Measurements from ENCODE around the gene GNAO1.
"Not testable (repeated sequence)": the region's sequence is repeated elsewhere in the genome, so short reads cannot be mapped to it uniquely, and the experiment has no call there.

Gene GNAO1

DNA sequence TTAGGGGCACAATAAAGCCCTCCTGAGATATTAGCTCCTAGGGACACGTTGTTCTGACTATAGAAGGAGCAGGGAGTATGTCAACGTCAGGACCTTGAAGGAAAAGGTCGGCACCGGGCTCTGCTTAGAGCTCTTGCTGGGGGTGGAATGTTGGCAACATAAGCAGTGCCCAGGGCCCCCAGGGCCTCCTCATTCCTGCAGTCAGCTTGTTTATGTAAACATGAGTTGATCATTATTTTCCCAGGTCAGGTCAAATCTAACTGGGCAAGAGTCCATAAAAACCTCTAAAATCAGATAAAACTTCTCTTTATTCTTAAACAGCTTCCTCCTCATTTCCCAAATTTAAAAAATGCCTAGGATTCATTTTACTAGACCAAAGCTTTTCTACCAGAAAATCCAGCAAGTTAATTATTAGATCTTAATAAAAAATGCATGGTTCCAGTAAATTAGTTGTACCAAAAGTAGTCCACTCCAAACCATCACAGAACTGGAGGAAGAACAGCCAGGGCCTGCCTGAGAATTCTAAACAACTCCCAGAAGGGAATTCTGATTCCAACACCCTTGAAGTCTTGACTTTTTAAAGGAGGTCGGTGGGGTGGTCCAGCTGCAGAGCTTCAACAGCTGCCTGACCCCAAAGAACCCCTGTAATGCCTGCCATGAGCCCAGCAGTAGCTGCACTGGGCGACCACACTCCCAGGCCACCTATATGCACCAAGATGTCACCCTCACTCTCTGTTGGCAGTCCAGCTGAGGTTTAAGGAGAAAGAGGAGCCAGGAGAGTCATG is 179.8 kb downstream of the GNAO1 start:
- TF ChIP-seq, protein P1, sequence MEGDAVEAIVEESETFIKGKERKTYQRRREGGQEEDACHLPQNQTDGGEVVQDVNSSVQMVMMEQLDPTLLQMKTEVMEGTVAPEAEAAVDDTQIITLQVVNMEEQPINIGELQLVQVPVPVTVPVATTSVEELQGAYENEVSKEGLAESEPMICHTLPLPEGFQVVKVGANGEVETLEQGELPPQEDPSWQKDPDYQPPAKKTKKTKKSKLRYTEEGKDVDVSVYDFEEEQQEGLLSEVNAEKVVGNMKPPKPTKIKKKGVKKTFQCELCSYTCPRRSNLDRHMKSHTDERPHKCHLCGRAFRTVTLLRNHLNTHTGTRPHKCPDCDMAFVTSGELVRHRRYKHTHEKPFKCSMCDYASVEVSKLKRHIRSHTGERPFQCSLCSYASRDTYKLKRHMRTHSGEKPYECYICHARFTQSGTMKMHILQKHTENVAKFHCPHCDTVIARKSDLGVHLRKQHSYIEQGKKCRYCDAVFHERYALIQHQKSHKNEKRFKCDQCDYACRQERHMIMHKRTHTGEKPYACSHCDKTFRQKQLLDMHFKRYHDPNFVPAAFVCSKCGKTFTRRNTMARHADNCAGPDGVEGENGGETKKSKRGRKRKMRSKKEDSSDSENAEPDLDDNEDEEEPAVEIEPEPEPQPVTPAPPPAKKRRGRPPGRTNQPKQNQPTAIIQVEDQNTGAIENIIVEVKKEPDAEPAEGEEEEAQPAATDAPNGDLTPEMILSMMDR (conservative IDR thresholded peaks at IDR 0.05; ENCODE audit: low read depth), result no peak
- DNase-seq (ENCODE audit: low spot score), result no peak
- ChIA-PET CTCF (interaction anchor here (0.6 to 4.4 kb wide), 3 partner anchors 12 to 90 kb away, joined by 3 to 19 read pairs (median 4); no protein-coding TSS in a partner anchor), POLR2A (ENCODE audit: low non-redundant PET) (no interaction called here)
- no peak overlapping the region for H3K27ac ChIP-seq

DNA sequence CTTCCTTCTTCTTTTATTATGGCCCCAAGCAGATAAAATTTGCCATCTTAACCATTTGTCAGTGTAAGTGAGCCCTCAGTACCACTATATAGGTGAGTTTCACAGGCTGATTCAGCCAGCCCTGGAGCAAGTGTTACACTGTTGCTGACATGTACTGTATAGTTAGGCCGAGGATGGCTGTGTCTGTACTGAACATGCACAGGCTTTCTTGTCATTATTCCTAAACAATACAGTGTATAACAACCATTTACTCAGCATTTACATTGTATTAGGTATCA is 180.3 kb downstream of the GNAO1 start:
- ChIA-PET CTCF (interaction anchor here (1.6 to 4.4 kb wide), 2 partner anchors 11 to 16 kb away, joined by 4 to 19 read pairs; no protein-coding TSS in a partner anchor), POLR2A (ENCODE audit: low non-redundant PET) (no interaction called here)
- no peak for DNase-seq (ENCODE audit: low spot score)
- H3K27ac ChIP-seq, result no peak overlapping the region
- TF ChIP-seq, protein P1 (conservative IDR thresholded peaks at IDR 0.05; ENCODE audit: low read depth), result no peak

DNA sequence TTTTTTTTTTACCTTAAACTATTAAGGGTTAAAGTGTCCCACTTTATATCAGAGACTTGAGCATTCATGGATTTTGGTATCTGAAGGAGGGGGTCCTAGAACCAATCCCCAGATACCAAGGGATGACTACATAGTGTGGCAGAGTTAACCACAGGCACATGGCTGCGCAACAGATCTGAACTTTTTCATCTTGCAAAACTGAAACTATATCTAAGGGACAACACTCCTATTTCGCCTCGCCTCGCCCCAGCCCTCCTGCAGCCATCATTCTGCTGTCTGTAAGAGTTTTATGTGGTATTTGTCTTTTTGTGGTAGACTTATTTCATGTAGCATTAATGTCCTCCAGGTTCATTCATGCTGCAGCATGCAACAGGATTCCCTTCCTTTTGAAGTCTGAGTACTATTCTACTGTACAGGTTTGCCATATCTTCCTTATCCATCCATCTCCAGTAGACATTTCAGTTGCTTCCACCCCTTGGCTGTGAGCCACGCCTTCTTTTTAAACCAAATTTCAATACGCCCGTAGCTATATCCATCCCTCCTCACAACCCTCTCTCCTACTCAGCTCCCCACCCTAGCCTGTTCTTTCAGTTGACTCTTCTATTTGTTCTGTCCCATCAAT is 180.8 kb downstream of the GNAO1 start:
- ChIA-PET POLR2A (ENCODE audit: low non-redundant PET) (no interaction called here), CTCF (interaction anchor here (0.5 to 1.6 kb wide), 2 partner anchors 11 to 27 kb away, joined by 4 read pairs; no protein-coding TSS in a partner anchor)
- H3K27ac ChIP-seq, result no peak overlapping the region
- no peak for DNase-seq (ENCODE audit: low spot score)
- TF ChIP-seq, protein P1 (conservative IDR thresholded peaks at IDR 0.05; ENCODE audit: low read depth), result no peak

DNA sequence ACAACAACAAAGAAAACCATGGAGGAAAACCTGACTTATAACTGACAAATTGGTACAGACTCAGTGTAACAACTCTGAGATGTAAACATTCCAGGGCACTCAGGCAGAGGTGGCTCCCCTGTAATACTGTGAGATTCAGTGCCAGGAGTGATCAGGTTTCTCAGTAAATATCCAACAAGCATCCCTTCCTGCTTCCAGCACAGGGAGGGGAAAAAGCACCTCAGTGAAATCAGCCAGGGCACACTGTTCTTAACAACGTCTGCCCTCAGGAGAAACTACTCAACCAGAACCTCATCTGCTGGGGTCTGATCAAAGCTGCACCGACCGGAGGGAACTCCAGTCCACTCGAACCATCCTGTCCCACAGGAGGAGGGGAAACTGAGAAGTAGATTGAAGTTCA is 181.7 kb downstream of the GNAO1 start:
- TF ChIP-seq, protein P1 (conservative IDR thresholded peaks at IDR 0.05; ENCODE audit: low read depth), result no peak
- ChIA-PET CTCF (no interaction called here), POLR2A (ENCODE audit: low non-redundant PET) (no interaction called here)
- no peak for DNase-seq (ENCODE audit: low spot score)
- no peak overlapping the region for H3K27ac ChIP-seq

DNA sequence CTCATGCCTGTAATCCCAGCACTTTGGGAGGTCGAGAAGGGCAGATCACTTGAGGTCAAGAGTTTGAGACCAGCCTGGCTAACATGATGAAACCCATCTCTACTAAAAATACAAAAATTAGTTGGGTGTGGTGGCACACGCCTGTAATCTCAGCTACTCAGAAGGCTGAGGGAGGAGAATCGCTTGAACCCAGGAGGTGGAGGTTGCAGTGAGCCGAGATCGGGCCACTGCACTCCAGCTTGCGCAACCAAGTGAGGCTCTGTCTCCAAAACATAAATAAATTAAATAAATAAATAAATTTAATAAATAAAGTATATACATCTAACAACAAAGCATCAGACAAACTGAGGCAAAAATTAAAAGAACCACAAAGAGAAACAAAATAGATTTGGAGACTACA is 184.5 kb downstream of the GNAO1 start:
- H3K27ac ChIP-seq; CTCF ChIA-PET; DNase-seq (ENCODE audit: low spot score); POLR2A ChIA-PET (ENCODE audit: low non-redundant PET): not testable (repeated sequence)

DNA sequence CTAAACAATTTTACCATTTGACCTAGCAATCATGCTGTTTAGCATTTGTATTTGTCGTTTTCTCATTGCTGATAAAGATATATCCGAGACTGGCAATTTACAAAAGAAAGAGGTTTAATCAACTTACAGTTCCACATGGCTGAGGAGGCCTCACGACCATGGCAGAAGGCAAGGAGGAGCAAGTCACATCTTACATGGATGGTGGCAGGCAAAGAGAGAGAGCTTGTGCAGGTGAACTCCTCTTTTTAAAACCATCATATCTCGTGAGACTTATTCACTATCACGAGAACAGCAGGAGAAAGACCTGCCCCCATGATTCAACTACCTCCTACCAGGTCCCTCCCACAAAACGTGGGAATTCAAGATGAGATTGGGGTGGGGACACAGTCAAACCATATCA is 187.8 kb downstream of the GNAO1 start:
- H3K27ac ChIP-seq; DNase-seq (ENCODE audit: low spot score); POLR2A ChIA-PET (ENCODE audit: low non-redundant PET): not testable (repeated sequence)
- CTCF ChIA-PET, result interaction anchor here (0.5 to 0.6 kb wide), 2 partner anchors 10 to 17 kb away, joined by 3 to 6 read pairs; no protein-coding TSS in a partner anchor

DNA sequence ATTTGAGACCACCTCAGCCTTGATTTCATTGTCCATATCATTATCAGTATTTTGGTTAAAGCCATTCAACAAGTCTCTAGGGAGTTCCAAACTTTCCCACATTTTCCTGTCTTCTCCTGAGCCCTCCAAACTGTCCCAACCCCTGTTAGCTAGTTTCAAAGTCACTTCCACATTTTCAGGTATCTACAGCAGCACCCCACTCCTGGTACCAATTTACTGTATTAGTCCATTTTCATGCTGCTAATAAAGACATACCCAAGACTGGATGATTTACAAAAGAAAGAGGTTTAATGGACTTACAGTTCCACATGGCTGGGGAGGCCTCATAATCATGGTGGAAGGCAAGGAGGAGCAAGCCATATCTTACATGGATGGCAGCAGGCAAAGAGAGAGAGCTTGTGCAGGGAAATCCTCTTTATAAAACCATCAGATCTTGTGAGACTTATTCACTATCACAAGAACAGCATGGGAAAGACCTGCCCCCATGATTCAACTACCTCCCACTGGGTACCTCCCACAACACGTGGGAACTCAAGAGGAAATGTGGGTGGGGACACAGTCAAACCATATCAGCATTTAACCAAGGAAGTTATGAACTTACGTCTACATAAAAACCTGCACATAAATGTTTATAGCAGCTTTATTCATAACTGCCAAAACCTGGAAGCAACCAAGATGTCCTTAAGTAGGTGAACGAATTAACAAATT is 189.6 kb downstream of the GNAO1 start:
- POLR2A ChIA-PET (ENCODE audit: low non-redundant PET), result not testable (repeated sequence)

DNA sequence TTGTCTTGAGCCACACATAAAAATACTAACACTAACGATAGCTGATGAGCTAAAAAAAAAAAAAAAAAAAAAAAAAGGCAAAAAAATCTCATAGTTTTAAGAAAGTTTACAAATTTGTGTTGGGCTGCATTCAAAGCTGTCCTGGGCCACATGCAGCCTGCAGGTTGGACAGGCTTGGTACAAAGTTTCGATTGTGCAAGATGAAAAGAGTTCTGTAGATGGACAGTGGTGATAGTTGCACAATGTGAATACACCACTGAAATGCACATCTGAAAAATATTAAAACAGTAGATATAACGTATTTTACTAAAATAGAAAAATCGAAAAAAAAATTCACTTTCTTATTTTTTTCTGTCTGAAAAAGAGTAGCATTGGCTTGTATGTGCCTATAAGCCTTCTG is 191.2 kb downstream of the GNAO1 start:
- H3K27ac ChIP-seq, result no peak overlapping the region
- ChIA-PET POLR2A (ENCODE audit: low non-redundant PET) (no interaction called here), CTCF (interaction anchor here (1.0 to 1.9 kb wide), 3 partner anchors 11 to 26 kb away, joined by 4 to 5 read pairs (median 4); no protein-coding TSS in a partner anchor)
- DNase-seq (ENCODE audit: low spot score), result no peak
- TF ChIP-seq, protein P1 (conservative IDR thresholded peaks at IDR 0.05; ENCODE audit: low read depth), result no peak

More for the DNA sequence above, 189.6 kb downstream of the GNAO1 start:
- DNase-seq (ENCODE audit: low spot score); H3K27ac ChIP-seq; CTCF ChIA-PET: not testable (repeated sequence)

Data from RWPE1 (cell line).